GM21619 (cell line): ENCODE data around the gene DPM2.
A peak's percentile ranks its signal among the peaks of the same experiment; 100 is the strongest.

Experiments used
- ATAC-seq: cut with Tn5 transposase; IDR thresholded peaks from one replicate; pipeline ENCODE4 v1.9.1; 2021; ENCODE audit not compliant: unreplicated experiment

Gene DPM2

GRCh38 chr9:127958728-127959127, 21.1 kb upstream of the DPM2 start:
- ATAC-seq = no peak

GRCh38 chr9:127955294-127956015, 17.8 kb upstream of the DPM2 start:
- ATAC-seq = peak; percentile 66

GRCh38 chr9:127954831-127955293, 17.2 kb upstream of the DPM2 start:
- ATAC-seq = no peak

GRCh38 chr9:127953768-127954505, 16.3 kb upstream of the DPM2 start:
- ATAC-seq = no peak

GRCh38 chr9:127953154-127953553, 15.5 kb upstream of the DPM2 start:
- ATAC-seq = no peak

GRCh38 chr9:127950513-127951289, 13.0 kb upstream of the DPM2 start:
- ATAC-seq = no peak

GRCh38 chr9:127949827-127950512, 12.3 kb upstream of the DPM2 start:
- ATAC-seq = no peak

GRCh38 chr9:127947841-127948710, 10.4 kb upstream of the DPM2 start:
- no peak for ATAC-seq

- no peak for ATAC-seq
These were observed 9.1 kb upstream of the DPM2 start for GRCh38 chr9:127946728-127947127.

GRCh38 chr9:127945942-127946341, 8.3 kb upstream of the DPM2 start:
- no peak for ATAC-seq

- ATAC-seq = no peak
These were observed 7.7 kb upstream of the DPM2 start for GRCh38 chr9:127945338-127945737.

- ATAC-seq = no peak
These were observed 7.0 kb upstream of the DPM2 start for GRCh38 chr9:127944586-127945218.

GRCh38 chr9:127943731-127944144, 6.1 kb upstream of the DPM2 start:
- no peak for ATAC-seq

GRCh38 chr9:127943011-127943662, 5.5 kb upstream of the DPM2 start:
- no peak for ATAC-seq

GRCh38 chr9:127942216-127943010, 4.8 kb upstream of the DPM2 start:
- ATAC-seq = no peak

GRCh38 chr9:127941961-127942215, 4.2 kb upstream of the DPM2 start:
- ATAC-seq = no peak

- ATAC-seq = no peak
These were observed 3.7 kb upstream of the DPM2 start for GRCh38 chr9:127941062-127941960.

GRCh38 chr9:127940593-127940992, 2.9 kb upstream of the DPM2 start:
- no peak for ATAC-seq
